Measurements from ENCODE around the gene CALB2. TPM values are rescaled to one million over a fixed set of nuclear protein-coding genes. Genes with fewer than 3 reads are reported as not detected.

Gene CALB2
- total and polyA plus RNA-seq, 2 of the 8 experiments (the other 6 are each of a cell fraction or from before 2014, with no cell fraction given), result 1.9 to 2.6 TPM

GRCh38 chr16:71423016-71423415, 64.5 kb downstream of the CALB2 start (continued):
- TF ChIP-seq CHD7 (IDR thresholded peaks at IDR 0.05; ENCODE audit: insufficient replicate concordance, low read length), result no peak
- no peak for TF ChIP-seq TEAD4 (IDR thresholded peaks at IDR 0.05; ENCODE audit: low read depth, low read length)
- no peak for TF ChIP-seq CHD2 (IDR thresholded peaks at IDR 0.05; ENCODE audit: low read length)
- TF ChIP-seq SUZ12 (IDR thresholded peaks at IDR 0.05; ENCODE audit: low read length), result no peak
- no peak for TF ChIP-seq RAD21 (IDR thresholded peaks at IDR 0.05 in 1 of 2, conservative IDR thresholded peaks at IDR 0.05 in 1 of 2; ENCODE audit: low read depth in 2 of 2, low read length in 2 of 2)
- TF ChIP-seq JUN (IDR thresholded peaks at IDR 0.05; ENCODE audit: low read depth, low read length), result no peak
- no peak for TF ChIP-seq SAP30 (IDR thresholded peaks at IDR 0.05; ENCODE audit: insufficient read depth, insufficient replicate concordance, low read length)
- no peak for TF ChIP-seq CREB1 (IDR thresholded peaks at IDR 0.05)
- TF ChIP-seq GABPA (IDR thresholded peaks at IDR 0.05; ENCODE audit: borderline replicate concordance, insufficient read depth, low read length), result no peak
- no peak for TF ChIP-seq ZNF274 (IDR thresholded peaks at IDR 0.05; ENCODE audit: borderline replicate concordance, extremely low read depth, low read length)
- no peak for TF ChIP-seq HDAC6 (IDR thresholded peaks at IDR 0.05; ENCODE audit: low read depth, low read length)
- TF ChIP-seq YY1 (IDR thresholded peaks at IDR 0.05; ENCODE audit: low read depth, low read length), result no peak

All from H1 (cell line).